ENCODE results near the gene OR6F1. TPM values are rescaled to one million over a fixed set of nuclear protein-coding genes. Genes with fewer than 3 reads are reported as not detected.
"Not testable (repeated sequence)": the region's sequence is repeated elsewhere in the genome, so short reads cannot be mapped to it uniquely, and the experiment has no call there.

The OR6F1 gene
- total and polyA plus RNA-seq, 10 of the 15 experiments (the other 5 are each of a cell fraction or from before 2014, with no cell fraction given): not detected

DNA sequence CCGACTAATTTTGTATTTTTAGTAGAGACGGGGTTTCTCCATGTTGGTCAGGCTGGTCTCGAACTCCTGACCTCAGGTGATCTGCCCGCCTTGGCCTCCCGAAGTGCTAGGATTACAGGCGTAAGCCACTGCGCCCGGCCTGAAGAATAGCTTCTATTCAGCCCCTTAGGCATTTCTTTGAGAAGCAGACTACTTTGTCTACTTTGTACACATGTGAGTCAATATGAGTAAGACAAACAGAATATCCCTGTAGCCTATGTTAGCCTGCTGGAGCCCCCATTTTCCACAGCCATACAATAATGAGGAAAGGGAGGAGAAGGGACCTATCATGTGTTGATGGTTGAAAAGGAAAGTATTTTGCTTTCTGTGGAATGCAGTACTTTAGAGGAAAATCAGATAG lies 5.8 kb downstream of the OR6F1 start:
- H3K4me2 ChIP-seq (ENCODE audit: control insufficient read depth, insufficient read depth); CTCF ChIA-PET; SMC1A ChIA-PET (ENCODE audit: uncharacterized antibody, unreplicated experiment); H3K36me3 ChIP-seq (ENCODE audit: control insufficient read depth in 2 of 2, insufficient read depth in 2 of 2, low read length in 1 of 2); ATAC-seq; H4K20me1 ChIP-seq (ENCODE audit: control insufficient read depth, insufficient read depth); H3K79me2 ChIP-seq (ENCODE audit: control insufficient read depth, insufficient read depth, low read length); H3K27me3 ChIP-seq (replicated peaks in 1 of 2; ENCODE audit: control insufficient read depth in 2 of 2, insufficient read depth in 2 of 2, low read length in 1 of 2); in situ Hi-C loops (cut with MboI); RAD21 ChIA-PET (ENCODE audit: unreplicated experiment); DNase-seq (ENCODE audit: low read depth, low spot score); H2AFZ ChIP-seq (ENCODE audit: control insufficient read depth, low read depth, low read length); POLR2A ChIA-PET; H3K27ac ChIP-seq (ENCODE audit: control insufficient read depth, insufficient read depth); H3K9ac ChIP-seq (ENCODE audit: control insufficient read depth, insufficient read depth, low read length); intact Hi-C loops (cut with micrococcal nuclease; ENCODE audit: unreplicated experiment); H3K9me3 ChIP-seq (replicated peaks; ENCODE audit: control insufficient read depth, insufficient read depth, low read length); FAIRE-seq; BruUV-seq (replicated peaks); H3K4me1 ChIP-seq (ENCODE audit: control insufficient read depth, insufficient read depth, low read length); H3K4me3 ChIP-seq: not testable (repeated sequence)
- 29% methylated on average over 8 of the region's 8 CpGs for WGBS (ENCODE audit: insufficient coverage, insufficient replicate concordance, low lambda C conversion rate, missing lambda C conversion rate)

DNA sequence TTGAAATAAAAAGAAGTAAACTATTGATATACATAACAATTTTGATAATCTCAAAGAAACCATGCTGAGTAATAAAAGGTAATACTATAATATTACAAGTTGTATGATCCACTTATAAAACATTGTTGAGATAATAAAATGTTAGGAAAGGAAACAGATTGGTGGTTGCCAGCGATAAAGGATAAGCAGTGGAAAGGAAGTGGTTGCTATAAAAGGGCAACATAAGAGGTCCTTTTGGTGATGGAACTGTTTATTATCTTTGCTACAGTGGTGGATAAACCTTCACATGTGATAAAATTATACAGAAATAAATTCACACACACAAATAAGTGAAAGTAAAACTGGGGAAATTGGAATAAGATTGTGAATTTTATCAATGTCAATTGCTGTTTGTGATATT lies 15.1 kb downstream of the OR6F1 start:
- in situ Hi-C loops (cut with MboI) (no loop called here), intact Hi-C loops (cut with micrococcal nuclease; ENCODE audit: unreplicated experiment) (no loop called here)
- Histone ChIP-seq H3K27me3 (replicated peaks in 1 of 2; ENCODE audit: control insufficient read depth in 2 of 2, insufficient read depth in 2 of 2, low read length in 1 of 2) (no peaks in the 10 kb centered on the region), H3K36me3 (ENCODE audit: control insufficient read depth in 2 of 2, insufficient read depth in 2 of 2, low read length in 1 of 2) (no peaks in the 10 kb centered on the region), H3K9ac (ENCODE audit: control insufficient read depth, insufficient read depth, low read length) (no peak overlapping the region), H3K4me3 (no peak overlapping the region), H3K27ac (ENCODE audit: control insufficient read depth, insufficient read depth) (no peak overlapping the region), H4K20me1 (ENCODE audit: control insufficient read depth, insufficient read depth) (no peaks in the 10 kb centered on the region), H2AFZ (ENCODE audit: control insufficient read depth, low read depth, low read length) (no peak overlapping the region), H3K4me2 (ENCODE audit: control insufficient read depth, insufficient read depth) (no peak overlapping the region), H3K4me1 (ENCODE audit: control insufficient read depth, insufficient read depth, low read length) (no peaks in the 10 kb centered on the region), H3K9me3 (replicated peaks; ENCODE audit: control insufficient read depth, insufficient read depth, low read length) (no peaks in the 10 kb centered on the region), H3K79me2 (ENCODE audit: control insufficient read depth, insufficient read depth, low read length) (no peaks in the 10 kb centered on the region)
- no TSS peak for BruUV-seq (replicated peaks)
- ChIA-PET RAD21 (ENCODE audit: unreplicated experiment) (no interaction called here), CTCF (no interaction called here), POLR2A (no interaction called here), SMC1A (ENCODE audit: uncharacterized antibody, unreplicated experiment) (no interaction called here)
- FAIRE-seq: no peak
- ATAC-seq: no peak
- DNase-seq (ENCODE audit: low read depth, low spot score): no peak
- WGBS (ENCODE audit: insufficient coverage, insufficient replicate concordance, low lambda C conversion rate, missing lambda C conversion rate): 42% methylated on average over 1 of the region's 1 CpG
- TF ChIP-seq GATAD2B (conservative IDR thresholded peaks at IDR 0.05; ENCODE audit: low read depth): no peak
- no peak for TF ChIP-seq MXI1 (IDR thresholded peaks at IDR 0.05; ENCODE audit: low read depth, low read length)
- TF ChIP-seq CREB1 (IDR thresholded peaks at IDR 0.05; ENCODE audit: low read depth): no peak

Data from GM12878 (cell line).